ENCODE results near the gene HSPE1. TPM values are rescaled to one million over a fixed set of nuclear protein-coding genes. Genes with fewer than 3 reads are reported as not detected.

The HSPE1 gene
- total RNA-seq, 1 experiment from 2014 or later: 291 TPM

DNA sequence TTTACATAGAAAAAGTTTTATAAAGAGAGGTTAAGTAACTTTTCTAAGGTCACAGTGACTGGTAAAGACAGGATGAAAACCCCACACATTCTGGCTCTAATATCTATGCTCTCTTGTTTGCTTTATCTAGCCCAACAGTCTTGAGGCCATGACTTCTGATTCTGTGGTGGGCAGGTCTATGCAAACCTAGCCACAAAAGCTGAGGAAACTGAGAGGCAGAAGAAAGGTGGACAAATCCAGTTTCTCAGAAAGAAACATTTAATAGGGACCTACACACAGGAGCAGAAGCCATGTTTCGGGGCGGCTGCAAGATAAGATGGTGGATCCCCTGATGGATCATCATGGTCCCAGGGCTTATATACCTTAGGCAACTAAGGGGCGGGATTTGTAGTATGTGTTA, 22.4 kb upstream of the HSPE1 start:
- POLR2A ChIA-PET: interaction anchor here (1.7 kb wide), 1 partner anchor 13 kb away, joined by 3 read pairs; no protein-coding TSS in a partner anchor
- no peaks in the 10 kb centered on the region for H3K9me2 ChIP-seq (ENCODE audit: insufficient read depth)
- no peaks in the 10 kb centered on the region for H3K27me3 ChIP-seq (ENCODE audit: insufficient read depth, low read length)
- RAD21 ChIA-PET (ENCODE audit: low non-redundant PET in 1 of 2, low total read pairs in 2 of 2, uncharacterized antibody in 2 of 2, unreplicated experiment in 2 of 2): no interaction called here
- H3K27ac ChIP-seq (ENCODE audit: low read depth, low read length): no peak overlapping the region
- no peaks in the 10 kb centered on the region for H3K9me3 ChIP-seq (ENCODE audit: control insufficient read depth in 1 of 2, insufficient read depth in 1 of 2, low read depth in 1 of 2, low read length in 2 of 2)
- DNase-seq (ENCODE audit: low read depth, low spot score) (no peak), ATAC-seq (no peak)
- peaks cover 0 to 24% of the 10 kb centered on the region in 2 experiments; a peak in 2 of 4 replicates for H3K36me3 ChIP-seq (ENCODE audit: control insufficient read depth in 1 of 2, insufficient read depth in 2 of 2, low read length in 2 of 2)
- no peak overlapping the region for H3K4me2 ChIP-seq (ENCODE audit: low read length)
- no peaks in the 10 kb centered on the region for H4K20me1 ChIP-seq (ENCODE audit: insufficient read depth)
- CTCF ChIA-PET: no interaction called here
- H3K4me1 ChIP-seq (ENCODE audit: control insufficient read depth in 1 of 2, insufficient read depth in 2 of 2, low read length in 2 of 2): no peaks in the 10 kb centered on the region
- BruUV-seq (replicated peaks): no TSS peak
- no peak overlapping the region for H3K9ac ChIP-seq (ENCODE audit: low read length)
- TF ChIP-seq SP1 (IDR thresholded peaks at IDR 0.05; ENCODE audit: low read depth) (no peak), FOSL1 (IDR thresholded peaks at IDR 0.05; ENCODE audit: low read depth) (no peak), TCF7L2 (IDR thresholded peaks at IDR 0.05; ENCODE audit: borderline replicate concordance, extremely low read depth, insufficient read depth, insufficient read length) (no peak), CEBPB (IDR thresholded peaks at IDR 0.05; ENCODE audit: low read depth) (no peak), EZH2phosphoT487 (IDR thresholded peaks at IDR 0.05; ENCODE audit: borderline replicate concordance) (no peak), CBX3 (IDR thresholded peaks at IDR 0.05; ENCODE audit: low read depth) (no peak), RAD21 (IDR thresholded peaks at IDR 0.05; ENCODE audit: low read depth) (no peak), ZNF274 (IDR thresholded peaks at IDR 0.05; ENCODE audit: low read depth, low read length) (no peak), ZFX (IDR thresholded peaks at IDR 0.05) (no peak), POLR2AphosphoS5 (IDR thresholded peaks at IDR 0.05; ENCODE audit: low read depth, low read length) (no peak)
- TF ChIP-seq, protein P1, sequence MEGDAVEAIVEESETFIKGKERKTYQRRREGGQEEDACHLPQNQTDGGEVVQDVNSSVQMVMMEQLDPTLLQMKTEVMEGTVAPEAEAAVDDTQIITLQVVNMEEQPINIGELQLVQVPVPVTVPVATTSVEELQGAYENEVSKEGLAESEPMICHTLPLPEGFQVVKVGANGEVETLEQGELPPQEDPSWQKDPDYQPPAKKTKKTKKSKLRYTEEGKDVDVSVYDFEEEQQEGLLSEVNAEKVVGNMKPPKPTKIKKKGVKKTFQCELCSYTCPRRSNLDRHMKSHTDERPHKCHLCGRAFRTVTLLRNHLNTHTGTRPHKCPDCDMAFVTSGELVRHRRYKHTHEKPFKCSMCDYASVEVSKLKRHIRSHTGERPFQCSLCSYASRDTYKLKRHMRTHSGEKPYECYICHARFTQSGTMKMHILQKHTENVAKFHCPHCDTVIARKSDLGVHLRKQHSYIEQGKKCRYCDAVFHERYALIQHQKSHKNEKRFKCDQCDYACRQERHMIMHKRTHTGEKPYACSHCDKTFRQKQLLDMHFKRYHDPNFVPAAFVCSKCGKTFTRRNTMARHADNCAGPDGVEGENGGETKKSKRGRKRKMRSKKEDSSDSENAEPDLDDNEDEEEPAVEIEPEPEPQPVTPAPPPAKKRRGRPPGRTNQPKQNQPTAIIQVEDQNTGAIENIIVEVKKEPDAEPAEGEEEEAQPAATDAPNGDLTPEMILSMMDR (IDR thresholded peaks at IDR 0.05 in 2 of 3, conservative IDR thresholded peaks at IDR 0.05 in 1 of 3; ENCODE audit: borderline replicate concordance in 1 of 3, insufficient read depth in 1 of 3, low read depth in 2 of 3, low read length in 2 of 3): no peak
- TF ChIP-seq, protein P2, sequence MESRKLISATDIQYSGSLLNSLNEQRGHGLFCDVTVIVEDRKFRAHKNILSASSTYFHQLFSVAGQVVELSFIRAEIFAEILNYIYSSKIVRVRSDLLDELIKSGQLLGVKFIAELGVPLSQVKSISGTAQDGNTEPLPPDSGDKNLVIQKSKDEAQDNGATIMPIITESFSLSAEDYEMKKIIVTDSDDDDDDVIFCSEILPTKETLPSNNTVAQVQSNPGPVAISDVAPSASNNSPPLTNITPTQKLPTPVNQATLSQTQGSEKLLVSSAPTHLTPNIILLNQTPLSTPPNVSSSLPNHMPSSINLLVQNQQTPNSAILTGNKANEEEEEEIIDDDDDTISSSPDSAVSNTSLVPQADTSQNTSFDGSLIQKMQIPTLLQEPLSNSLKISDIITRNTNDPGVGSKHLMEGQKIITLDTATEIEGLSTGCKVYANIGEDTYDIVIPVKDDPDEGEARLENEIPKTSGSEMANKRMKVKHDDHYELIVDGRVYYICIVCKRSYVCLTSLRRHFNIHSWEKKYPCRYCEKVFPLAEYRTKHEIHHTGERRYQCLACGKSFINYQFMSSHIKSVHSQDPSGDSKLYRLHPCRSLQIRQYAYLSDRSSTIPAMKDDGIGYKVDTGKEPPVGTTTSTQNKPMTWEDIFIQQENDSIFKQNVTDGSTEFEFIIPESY (IDR thresholded peaks at IDR 0.05; ENCODE audit: extremely low read depth, insufficient replicate concordance, low read length): no peak
- H3K79me2 ChIP-seq (ENCODE audit: insufficient read depth, low read length): no peaks in the 10 kb centered on the region
- intact Hi-C loops (cut with micrococcal nuclease): loop anchor here (5.0 kb wide), 1 partner anchor 70 kb away; no protein-coding TSS in a partner anchor
- no peak overlapping the region for H3K4me3 ChIP-seq (replicated peaks in 1 of 2; ENCODE audit: low read depth in 1 of 2, low read length in 2 of 2)
- no peak overlapping the region for H2AFZ ChIP-seq (ENCODE audit: low read depth, low read length, poor library complexity, severe bottlenecking)
